Fibroblast of skin of left biceps (primary cell): ENCODE measurements around the gene TOM1L2.
A peak's percentile ranks its signal among the peaks of the same experiment; 100 is the strongest.
"Not testable (repeated sequence)": the region's sequence is repeated elsewhere in the genome, so short reads cannot be mapped to it uniquely, and the experiment has no call there.

Source experiments
- DNase-seq, 2 experiments: peaks; one replicate each; pipeline ENCODE4 v3.0.0-alpha.2; 2013; ENCODE audit warnings: low read depth in 2 of 2

Gene TOM1L2

DNA sequence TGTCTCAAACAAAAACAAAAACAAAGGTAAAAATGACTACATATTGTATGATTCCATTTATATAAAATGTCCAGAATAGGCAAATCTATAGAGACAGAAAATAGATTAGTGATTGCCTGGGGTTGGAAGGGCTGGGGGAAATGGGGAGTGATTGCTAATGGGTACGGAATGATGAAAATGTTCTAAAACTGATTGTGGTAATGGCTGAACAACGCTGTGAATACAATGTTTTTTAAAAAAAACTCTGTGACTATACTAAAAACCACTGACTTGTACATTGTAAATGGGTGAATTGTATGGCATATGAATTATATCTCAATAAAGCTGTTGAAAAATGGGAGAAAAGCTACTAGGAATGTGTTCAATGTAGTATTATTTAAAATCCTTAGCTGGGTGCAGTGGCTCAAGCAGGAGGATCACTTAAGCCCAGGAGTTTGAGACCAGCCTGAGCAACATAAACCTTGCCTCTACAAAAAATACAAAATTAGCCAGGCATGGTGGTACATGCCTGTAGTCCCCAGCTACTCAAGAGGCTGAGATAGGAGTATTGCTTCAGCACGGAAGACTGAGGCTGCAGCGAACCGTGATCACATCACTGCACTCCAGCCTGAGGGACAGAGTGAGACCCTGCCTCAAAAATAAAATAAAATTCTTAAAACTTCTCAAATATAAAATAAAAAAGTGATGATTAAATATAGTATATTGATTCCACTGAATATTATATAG is 47.9 kb downstream of the TOM1L2 start:
- no peak for DNase-seq

DNA sequence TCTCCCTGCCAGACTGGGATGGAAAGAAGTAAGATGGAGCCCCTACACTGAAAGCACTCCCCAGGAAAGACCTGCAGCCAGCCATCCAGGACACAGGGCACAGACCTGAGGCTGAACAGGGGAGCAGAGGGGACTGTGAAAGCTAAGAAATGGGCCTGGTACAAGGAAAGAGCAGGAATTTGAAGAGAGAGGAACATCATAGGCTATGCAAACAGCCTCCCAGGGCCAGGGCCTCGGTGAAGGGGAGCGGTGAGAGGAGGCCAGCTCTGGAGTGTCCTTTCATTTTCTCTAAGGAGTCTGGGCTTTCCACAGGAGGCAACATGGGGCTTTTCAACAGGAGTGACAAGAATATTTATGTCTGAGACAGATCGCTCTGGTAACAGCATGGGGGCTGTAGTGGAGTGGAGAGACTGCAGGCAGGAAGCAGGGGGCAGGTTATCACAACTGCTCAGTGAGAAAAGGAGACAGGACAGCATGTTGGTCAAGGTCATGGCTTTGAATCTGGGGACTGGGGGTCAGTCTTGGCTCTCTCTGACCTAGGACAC is 50.1 kb downstream of the TOM1L2 start:
- no peak for DNase-seq

DNA sequence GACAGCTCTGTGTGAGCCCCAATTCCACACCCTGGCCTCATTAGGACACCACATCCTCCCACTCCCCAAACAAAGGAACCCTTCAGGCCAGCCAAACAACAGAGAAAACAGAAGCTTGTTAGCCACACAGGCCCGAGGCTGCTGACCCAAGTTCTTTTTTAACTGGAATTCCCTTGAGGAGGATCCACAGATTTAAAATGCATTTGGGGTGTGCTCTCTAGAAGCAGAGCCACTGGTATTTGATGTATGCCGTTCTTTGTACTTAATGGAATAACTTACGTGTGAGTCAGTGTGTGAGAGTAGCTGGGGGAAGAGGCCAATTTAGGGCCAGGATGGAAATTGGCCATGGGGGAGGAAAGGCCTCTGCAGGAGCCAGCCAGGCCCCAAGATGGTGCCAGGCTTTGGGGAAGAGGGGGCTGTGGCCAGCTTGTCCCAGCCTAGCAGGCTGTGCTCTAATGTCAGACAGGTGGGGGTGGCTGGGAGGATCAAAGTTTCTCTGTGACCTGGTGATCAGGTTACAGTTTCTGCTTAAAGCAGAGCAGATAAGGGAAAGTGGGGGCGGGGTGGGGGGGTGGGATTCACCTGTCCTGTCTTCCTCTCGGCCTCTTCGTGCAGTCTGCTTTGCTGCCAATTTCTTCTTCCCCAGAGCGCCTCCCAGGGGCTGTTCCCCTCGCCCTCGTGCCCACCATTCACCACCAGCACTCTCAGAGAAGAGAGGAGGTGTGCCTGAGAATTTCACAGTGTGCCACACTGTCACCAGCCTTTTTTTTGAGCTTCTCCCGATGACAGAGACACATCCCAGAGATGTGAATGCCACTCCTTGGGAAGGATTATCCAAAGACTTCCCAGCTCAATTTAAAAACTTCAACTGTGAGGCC is 50.8 kb downstream of the TOM1L2 start:
- peak; percentile 92 to 94 for DNase-seq

DNA sequence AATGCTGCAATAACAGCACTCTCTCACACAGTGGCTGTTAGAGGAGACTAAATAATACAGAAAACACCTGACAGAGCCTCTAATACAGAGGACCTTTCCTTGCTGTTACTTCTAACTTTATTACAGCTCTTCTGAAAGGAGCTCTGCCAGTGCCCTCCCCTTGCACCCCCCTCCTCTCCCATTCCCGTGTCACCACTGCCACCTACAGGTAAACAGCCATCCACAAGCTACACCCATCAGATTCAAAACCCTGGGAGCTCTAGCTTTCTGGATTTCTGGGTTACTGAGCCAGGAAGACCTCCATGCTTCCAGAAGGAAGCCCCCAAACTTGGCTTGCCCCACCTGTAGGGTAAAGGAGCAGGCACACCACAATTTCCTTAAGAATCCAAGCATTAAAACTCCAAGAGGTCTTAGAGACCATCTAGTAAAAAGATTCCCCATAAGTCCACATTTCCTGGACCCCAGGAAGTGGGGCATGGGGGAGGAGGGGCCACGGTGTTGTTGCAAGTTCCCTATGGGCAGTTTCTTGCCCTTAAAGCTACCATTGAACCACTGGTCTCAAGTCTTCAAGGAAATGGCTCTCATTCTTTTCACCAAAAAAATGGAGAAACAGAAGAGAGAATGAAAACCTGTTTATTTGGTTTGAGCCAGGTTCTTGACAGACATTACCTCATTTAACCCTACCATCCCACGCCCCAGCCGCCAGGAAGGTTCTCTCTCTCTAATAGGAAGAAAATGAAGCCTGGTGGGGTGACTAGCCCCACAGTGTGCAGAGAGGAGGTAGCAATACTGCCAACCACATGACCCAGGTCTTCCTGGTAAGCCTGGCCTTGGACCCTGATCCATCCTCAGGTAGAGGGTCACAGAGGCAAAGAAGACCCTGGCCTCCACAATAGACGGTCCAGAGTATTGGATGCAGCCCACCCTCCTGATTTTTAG is 52.8 kb downstream of the TOM1L2 start:
- DNase-seq, result peak in 1 of 2 experiments; percentile 54

DNA sequence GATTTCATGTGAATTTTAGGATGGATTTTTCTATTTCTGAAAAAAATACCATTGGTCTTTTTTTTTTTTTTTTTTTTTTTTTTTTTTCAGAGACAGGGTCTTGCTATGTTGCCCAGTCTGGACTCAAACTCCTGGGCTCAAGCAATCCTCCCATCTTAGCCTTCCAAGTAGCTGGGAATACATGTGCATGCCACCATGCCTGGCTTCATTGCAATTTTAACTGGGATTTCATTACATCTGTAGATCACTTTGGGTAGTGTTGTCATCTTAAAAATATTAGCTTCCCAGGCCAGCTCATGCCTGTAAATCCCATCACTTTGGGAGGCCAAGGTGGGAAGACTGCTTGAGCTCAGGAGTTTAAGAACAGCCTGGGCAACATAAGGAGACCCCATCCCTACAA is 54.8 kb downstream of the TOM1L2 start:
- DNase-seq, result no peak

DNA sequence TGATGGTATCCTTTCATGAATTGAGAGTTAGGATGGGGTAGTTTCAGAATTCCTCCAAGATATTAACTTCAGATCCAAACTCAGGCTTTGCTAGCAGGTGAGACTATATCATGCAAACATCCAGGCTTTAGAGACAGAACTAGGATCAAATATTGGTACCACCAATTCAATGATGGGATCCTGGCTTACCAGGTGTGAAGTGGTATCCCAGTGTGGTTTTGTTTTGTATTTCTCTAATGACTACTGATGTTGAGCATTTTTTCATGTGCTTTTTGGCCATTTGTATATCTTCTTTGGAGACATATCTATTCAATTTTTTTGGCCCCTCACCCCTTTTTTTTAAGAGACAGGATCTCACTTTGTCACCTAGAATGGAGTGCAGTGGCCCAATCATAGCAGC is 57.0 kb downstream of the TOM1L2 start:
- DNase-seq, result no peak

DNA sequence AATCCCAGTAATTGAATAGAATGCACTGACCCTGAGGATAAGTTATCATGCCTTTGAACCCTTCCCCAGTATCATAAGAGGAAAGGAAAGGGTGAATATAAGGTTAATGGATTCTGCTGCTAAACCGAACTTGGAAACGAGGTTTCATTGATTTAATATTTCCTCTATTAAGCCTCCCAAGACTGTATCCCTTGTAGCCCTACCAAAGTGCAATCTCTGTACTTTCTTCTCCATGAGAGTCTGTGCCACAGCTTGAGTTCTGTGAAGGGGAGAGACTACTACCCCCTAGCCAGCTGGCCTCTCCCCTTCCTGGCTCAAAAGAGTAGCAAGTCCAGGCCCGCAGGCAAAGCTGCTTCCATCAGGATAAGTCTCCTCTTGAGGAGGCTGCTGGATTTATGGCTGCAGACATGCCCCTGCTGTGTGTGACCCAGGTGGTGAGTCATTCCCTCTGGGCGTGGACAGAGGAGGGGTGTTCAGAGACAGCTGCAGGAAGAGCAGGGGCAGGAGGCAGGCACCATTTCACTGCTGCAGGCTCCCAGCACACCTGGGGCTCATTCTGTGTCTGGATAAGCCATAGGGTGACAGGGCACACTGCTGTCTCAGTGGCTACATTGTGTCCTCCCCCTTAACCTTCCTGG is 58.4 kb downstream of the TOM1L2 start:
- DNase-seq, result peak; percentile 54 to 57

DNA sequence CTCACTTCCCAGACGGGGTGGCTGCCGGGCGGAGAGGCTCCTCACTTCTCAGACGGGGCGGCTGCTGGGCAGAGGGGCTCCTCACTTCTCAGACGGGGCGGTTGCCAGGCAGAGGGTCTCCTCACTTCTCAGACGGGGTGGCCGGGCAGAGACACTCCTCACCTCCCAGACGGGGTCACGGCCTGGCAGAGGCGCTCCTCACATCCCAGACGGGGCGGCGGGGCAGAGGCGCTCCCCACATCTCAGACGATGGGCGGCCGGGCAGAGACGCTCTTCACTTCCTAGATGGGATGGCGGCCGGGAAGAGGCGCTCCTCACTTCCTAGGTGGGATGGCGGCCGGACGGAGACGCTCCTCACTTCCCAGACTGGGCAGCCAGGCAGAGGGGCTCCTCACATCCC is 59.9 kb downstream of the TOM1L2 start:
- DNase-seq, result not testable (repeated sequence)

DNA sequence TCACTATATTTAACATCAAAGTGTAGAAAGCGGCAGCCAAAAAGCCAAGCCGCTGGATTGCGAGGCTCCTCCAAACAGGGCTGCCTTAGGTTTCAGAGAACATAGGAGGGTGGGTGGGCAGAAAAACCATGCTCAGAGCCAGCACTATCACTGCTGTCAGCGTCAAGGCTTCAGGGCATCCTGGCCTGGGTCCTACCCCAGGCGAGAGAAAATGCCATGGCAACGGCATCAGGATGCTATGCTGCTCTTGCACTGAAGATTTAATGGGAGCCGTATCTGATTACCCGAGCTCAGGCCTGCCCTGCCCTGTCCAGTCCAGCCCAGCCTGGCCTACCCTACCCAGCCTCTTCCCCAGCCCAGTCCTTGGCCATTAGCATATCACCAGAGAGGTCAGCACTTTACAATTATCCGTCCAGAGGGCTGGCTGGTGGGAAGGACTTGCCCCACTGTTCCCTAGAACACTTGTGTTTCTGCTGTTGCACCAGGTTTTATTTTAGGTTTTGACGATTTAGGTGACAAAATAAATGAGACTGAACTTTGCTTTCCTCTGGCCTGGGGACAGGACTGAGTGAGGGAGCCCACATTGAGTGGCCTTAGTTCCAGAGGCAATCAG is 61.1 kb downstream of the TOM1L2 start:
- no peak for DNase-seq

DNA sequence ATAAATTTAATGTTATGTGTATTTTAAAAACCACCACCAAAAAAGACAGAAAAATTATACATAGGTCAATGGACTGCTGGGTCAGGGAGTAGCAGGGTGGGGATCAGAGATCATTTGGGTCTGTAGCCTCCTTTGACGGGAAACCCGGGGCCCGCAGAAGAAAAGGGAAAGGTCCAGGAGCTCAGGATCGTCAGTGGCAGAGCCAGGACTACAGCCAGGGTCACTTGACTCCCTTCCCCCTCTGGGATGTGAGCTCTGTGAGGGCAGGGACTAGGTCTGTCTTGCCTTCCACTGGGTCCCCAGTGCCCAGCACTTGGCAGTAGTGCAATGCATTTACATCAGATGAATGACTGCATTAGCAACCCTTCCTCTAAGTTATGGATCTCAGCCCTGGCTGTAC is 62.1 kb downstream of the TOM1L2 start:
- DNase-seq, result no peak

DNA sequence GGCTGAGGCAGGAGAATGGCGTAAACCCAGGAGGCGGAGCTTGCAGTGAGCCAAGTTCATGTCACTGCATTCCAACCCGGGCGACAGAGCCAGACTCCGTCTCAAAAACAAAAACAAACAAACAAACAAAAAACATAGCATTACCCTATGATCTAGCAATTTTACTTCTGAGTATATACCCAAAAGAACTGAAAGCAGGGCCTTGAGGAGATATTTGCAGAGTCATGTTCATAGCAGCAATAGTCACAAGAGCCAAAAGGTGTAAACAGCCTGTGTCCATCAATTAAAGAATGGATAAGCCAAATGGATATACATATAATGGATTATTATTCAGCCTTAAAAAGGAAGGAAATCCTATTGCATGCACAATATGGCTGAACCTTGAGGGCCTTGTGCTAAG is 63.1 kb downstream of the TOM1L2 start:
- no peak for DNase-seq

DNA sequence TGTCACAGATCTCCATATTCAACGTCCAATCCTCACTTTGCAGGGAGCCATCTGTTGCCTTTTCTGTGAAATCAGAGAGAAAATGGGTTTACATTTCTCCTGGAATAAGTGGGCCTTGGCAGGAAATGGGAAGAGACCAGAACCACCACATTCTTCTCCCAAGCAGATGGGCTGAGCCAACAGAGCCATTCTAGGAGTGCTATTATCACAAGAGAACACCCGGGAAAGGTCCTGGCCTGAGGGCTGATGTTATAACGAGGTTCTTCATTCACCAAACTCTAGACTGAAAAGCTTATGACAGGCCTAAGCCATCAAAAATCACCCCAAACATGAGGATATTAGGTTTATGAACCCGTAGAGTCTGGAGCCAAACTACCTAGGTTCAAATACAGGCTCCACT is 64.7 kb downstream of the TOM1L2 start:
- no peak for DNase-seq

DNA sequence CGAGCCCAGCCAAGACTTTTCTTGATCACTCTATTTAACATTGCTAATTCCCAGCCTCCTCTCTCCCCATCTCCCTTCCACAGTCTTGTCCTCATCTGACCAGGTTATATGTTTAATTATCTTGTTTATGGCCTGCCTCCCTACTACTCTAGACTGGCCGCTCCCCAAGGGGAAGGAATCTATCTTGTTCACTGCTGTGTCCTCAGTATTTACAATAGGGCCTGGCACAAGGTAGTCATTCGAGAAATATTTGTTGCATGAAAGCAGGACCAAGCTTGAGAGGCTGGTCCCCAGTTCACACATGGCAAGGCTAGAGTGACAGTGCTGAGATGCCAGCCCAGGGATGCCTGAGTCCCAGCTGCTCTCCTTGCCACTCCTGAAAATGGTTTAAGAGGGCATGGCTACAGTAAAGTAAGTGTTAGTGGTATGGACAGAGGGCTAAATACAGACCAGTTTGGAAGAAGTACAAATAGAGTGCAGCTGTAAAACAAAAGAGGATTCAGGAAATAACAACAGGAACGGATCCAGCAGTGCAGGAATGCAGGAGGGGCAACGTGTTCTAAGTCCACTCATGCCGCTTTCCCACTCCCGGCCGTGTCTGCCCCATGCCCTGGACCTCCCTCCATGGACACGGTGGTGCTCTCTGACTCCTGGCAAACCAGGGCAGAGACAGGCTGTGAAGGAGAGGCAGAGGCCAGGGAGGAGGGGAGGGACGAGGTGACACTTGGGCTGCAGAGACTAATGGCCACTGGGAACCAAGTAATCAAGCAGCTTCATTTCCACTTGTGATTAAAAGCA is 65.6 kb downstream of the TOM1L2 start:
- DNase-seq, result no peak

DNA sequence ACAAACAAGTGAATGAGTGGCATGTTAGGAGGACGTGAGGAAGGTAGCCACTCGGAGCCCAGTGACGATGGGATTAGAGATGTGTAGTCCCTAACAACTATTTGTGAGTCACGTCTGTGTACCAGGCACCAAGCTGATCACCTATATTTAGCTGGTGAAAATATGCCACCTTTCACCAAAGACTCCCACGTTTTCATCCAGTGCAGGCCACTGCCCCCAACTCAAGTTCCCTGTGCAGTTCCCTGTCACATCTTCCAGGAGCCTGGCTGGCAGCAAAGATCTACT is 67.2 kb downstream of the TOM1L2 start:
- DNase-seq, result no peak

DNA sequence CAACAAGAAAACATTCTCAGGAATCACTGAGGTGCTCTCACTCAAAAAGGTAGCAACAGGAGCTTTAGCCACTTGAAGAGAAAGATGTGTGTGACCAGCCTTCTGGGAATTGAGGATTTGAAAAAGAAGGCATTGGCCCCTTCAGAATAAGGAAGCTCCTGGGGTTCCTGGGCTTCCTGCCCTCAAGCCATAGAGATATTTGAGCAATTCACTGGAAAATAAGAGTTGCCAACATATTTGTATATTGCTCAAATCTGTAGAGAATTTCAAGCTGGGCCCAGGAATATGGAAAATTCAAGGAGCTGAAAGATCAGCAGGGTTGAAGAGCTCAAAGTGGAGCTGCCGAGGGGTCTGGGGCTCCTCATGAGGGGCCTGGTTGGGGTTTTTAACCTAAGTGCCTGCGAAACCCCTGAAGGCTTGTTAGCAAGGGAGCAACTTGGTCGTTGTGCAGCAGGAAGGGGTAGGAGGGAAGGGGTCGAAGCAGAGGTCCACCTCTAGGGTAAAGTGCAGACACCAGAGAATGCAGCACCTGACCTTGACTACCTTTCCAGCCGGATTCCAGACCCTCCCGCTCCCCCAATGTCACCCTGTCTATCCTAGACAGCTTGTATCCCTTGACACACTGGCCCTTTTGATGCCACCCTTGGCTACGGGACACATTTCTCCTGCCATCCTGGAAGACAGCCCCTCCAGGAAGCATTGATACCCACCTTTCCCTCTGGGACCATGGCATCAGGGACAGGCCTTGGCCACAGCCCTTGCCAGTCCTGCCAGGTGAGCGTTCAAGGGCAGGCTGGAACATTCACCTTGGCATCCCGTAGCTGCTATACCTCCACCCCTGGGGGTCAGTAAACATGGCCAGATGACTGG is 67.8 kb downstream of the TOM1L2 start:
- no peak for DNase-seq

DNA sequence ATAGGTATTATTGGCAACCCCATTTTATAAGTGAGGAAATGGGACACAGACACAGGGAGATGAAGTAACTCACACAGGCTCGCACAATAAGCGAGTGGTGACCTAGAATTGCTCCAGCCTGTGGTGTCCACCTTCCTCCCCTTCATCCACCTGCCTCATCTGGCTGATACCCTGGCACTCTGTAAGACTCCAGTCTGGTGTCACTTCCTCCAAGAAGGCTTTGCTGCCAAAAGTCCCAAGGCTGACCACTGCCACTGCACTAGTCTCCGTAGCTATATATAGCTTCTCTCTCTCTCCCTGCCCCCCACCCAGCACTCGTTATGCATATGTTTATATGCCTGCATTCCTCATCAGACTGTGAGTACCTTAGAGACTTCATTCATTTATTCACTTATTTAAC is 69.3 kb downstream of the TOM1L2 start:
- no peak for DNase-seq

DNA sequence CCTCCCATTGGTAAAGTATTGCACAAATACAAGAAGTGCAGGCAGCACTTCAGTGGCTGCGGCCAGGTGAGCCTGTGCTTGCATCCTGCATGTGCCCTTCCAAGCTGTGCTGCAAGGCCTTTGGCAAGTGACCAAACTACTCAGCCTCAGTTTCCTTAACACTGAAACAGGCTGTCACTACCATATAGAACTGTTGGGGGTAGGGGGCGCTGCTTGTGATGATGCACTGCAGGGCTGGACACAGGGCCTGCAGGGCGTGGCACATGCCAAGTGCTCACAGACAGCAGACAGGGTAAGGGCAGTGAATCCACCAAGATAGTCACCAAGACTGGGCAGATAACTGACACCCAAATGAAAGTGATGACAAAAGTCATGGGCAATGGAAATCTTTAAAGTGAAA is 69.8 kb downstream of the TOM1L2 start:
- no peak for DNase-seq

DNA sequence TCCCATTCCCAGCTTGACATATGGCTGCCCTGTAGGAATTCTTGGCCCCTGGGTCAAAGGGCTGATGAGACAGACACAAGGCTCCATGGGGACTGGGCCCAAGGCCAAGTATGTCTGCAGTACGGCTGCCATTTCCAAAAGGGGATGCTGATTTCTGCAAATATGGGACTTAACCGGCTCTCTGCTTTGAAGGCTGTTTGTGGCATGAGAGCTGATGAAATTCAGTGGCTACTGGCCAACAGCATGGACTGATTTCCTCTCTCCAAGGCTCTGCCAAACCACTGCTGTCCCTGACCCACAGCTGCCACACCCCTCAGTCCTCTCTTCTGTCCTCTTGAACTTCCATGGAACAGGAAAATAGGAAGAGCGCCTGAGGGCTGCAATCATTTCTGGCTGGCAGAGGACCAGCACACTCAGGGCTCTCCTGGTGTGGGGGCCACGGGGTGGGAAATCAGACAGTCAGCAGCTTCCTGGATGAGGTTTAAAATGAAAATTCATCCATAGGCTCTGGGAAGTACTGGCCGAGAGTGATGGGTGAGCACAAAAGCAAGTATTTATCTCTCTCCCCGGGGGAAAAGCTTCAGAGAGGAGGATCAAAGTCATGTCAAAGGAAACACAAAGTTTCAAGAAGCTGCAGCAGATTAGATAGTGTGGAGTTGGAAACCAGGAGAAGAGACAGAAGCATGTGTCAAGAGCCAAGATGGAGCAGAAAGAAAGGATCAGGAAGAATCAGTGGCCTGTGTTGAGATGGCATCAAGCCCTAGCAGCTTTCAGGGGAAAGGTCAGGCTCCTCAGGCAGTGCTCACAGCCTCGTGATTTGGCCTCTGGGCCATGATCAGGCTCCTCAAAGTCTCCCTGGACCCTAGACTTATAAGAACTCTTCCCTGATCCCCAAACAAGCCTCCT is 71.3 kb downstream of the TOM1L2 start:
- DNase-seq, result peak; percentile 94
